AG09319 (cell line): ENCODE measurements around the gene BMP4.
"Not testable (repeated sequence)": the region's sequence is repeated elsewhere in the genome, so short reads cannot be mapped to it uniquely, and the experiment has no call there.

Experiments used
- DNase-seq: peaks from one replicate; pipeline ENCODE4 v3.0.0-alpha.2; 2010; ENCODE audit warnings: low read depth; ENCODE audit errors: extremely low read depth
- CTCF ChIP-seq: IDR thresholded peaks from 2 replicates; pipeline ENCODE4 v1.5.1; 2011; ENCODE audit warnings: low read depth, mild to moderate bottlenecking, inconsistent platforms, low read length, moderate library complexity

The BMP4 gene

GRCh38 chr14:53993920-53994607 lies 37.4 kb upstream of the BMP4 start:
- no peak for TF ChIP-seq CTCF
- no peak for DNase-seq

GRCh38 chr14:53990978-53991377 lies 34.4 kb upstream of the BMP4 start:
- DNase-seq: no peak
- no peak for TF ChIP-seq CTCF

- not testable (repeated sequence) for DNase-seq
Measured at GRCh38 chr14:53986718-53987117, 30.1 kb upstream of the BMP4 start.

- DNase-seq: not testable (repeated sequence)
Measured at GRCh38 chr14:53984958-53985357, 28.3 kb upstream of the BMP4 start.

- TF ChIP-seq CTCF: no peak
- no peak for DNase-seq
Measured at GRCh38 chr14:53983112-53983511, 26.5 kb upstream of the BMP4 start.

GRCh38 chr14:53982546-53982945 lies 25.9 kb upstream of the BMP4 start:
- DNase-seq: no peak
- TF ChIP-seq CTCF: no peak

- TF ChIP-seq CTCF: no peak
- peak; percentile 57 for DNase-seq
Measured at GRCh38 chr14:53979747-53980642, 23.4 kb upstream of the BMP4 start.

- TF ChIP-seq CTCF: no peak
Measured at GRCh38 chr14:53979113-53979681, 22.6 kb upstream of the BMP4 start.

More at GRCh38 chr14:53979113-53979681, 22.6 kb upstream of the BMP4 start:
- DNase-seq: no peak
